Ramos (cell line): ENCODE measurements around the gene PCDHA1.
"Not testable (repeated sequence)": the region's sequence is repeated elsewhere in the genome, so short reads cannot be mapped to it uniquely, and the experiment has no call there.

ENCODE experiments used
- in situ Hi-C: fragments of 300-500 bp; cut with MboI; formaldehyde crosslinking; loops from one replicate; pipeline ENCODE4 v1.14.3; 2022; ENCODE audit warnings: low sequenced_read_pairs; ENCODE audit not compliant: unreplicated experiment

PCDHA1 gene

GRCh38 chr5:140806834-140807775 lies 21.2 kb downstream of the PCDHA1 start, which contains the start of gene PCDHA4:
TSS of gene PCDHA4 (plus strand) at chr5:140807068.
- in situ Hi-C loops: no loop called here

- in situ Hi-C loops: not testable (repeated sequence)
Measured at GRCh38 chr5:140808241-140808888, 22.4 kb downstream of the PCDHA1 start.

- in situ Hi-C loops: no loop called here
Measured at GRCh38 chr5:140808889-140809291, 22.9 kb downstream of the PCDHA1 start.

- in situ Hi-C loops: no loop called here
Measured at GRCh38 chr5:140821375-140822280, 35.7 kb downstream of the PCDHA1 start, which contains the start of gene PCDHA5. TSS of gene PCDHA5 (plus strand) at chr5:140821613.

GRCh38 chr5:140822281-140822629 lies 36.3 kb downstream of the PCDHA1 start:
- in situ Hi-C loops: no loop called here

- in situ Hi-C loops: not testable (repeated sequence)
Measured at GRCh38 chr5:140822969-140823368, 37.0 kb downstream of the PCDHA1 start.

- in situ Hi-C loops: no loop called here
Measured at GRCh38 chr5:140823475-140823874, 37.5 kb downstream of the PCDHA1 start.

GRCh38 chr5:140827704-140828361 lies 41.9 kb downstream of the PCDHA1 start, which contains the start of gene PCDHA6:
TSS of gene PCDHA6 (plus strand) at chr5:140827960. CDS start at chr5:140828092, 132 bp downstream.
- in situ Hi-C loops: no loop called here

GRCh38 chr5:140828362-140828737 lies 42.4 kb downstream of the PCDHA1 start:
- in situ Hi-C loops: no loop called here

GRCh38 chr5:140829511-140830501 lies 43.9 kb downstream of the PCDHA1 start:
- in situ Hi-C loops: not testable (repeated sequence)

- in situ Hi-C loops: no loop called here
Measured at GRCh38 chr5:140833993-140834392, 48.1 kb downstream of the PCDHA1 start, which contains the start of gene PCDHA7. TSS of gene PCDHA7 (plus strand) at chr5:140834269. CDS start at chr5:140834384, 115 bp downstream.

- in situ Hi-C loops: not testable (repeated sequence)
Measured at GRCh38 chr5:140834439-140835008, 48.6 kb downstream of the PCDHA1 start.

GRCh38 chr5:140835622-140836510 lies 49.9 kb downstream of the PCDHA1 start:
- in situ Hi-C loops: no loop called here

- in situ Hi-C loops: no loop called here
Measured at GRCh38 chr5:140840978-140841962, 55.3 kb downstream of the PCDHA1 start, which contains the start of gene PCDHA8. TSS of gene PCDHA8 (plus strand) at chr5:140841187. CDS start at chr5:140841322, 135 bp downstream.

GRCh38 chr5:140842798-140843733 lies 57.1 kb downstream of the PCDHA1 start:
- in situ Hi-C loops: no loop called here
